HL-60/S4 treated with phorbol 12-myristate 13-acetate at 8.2 ng/mL for 4 days and 3 days (cell line): ENCODE data around the gene CHCHD3.

Source experiments
- in situ Hi-C: fragments of 300-500 bp; cut with MboI; formaldehyde crosslinking; loops from 2 replicates; pipeline ENCODE4 v1.15.0; 2022; ENCODE audit warnings: low sequenced_read_pairs

Gene CHCHD3

GRCh38 chr7:132782777-132783640 lies 298.9 kb downstream of the CHCHD3 start:
- in situ Hi-C loops = no loop called here

- in situ Hi-C loops = no loop called here
Observed at GRCh38 chr7:132780822-132781221, 301.1 kb downstream of the CHCHD3 start.

GRCh38 chr7:132779164-132779563 lies 302.7 kb downstream of the CHCHD3 start:
- in situ Hi-C loops = no loop called here

GRCh38 chr7:132778761-132779160 lies 303.1 kb downstream of the CHCHD3 start:
- in situ Hi-C loops = no loop called here

- in situ Hi-C loops = no loop called here
Observed at GRCh38 chr7:132777956-132778355, 303.9 kb downstream of the CHCHD3 start.

GRCh38 chr7:132777414-132777813 lies 304.5 kb downstream of the CHCHD3 start:
- in situ Hi-C loops = no loop called here

- in situ Hi-C loops = no loop called here
Observed at GRCh38 chr7:132776048-132776620, 305.8 kb downstream of the CHCHD3 start.

GRCh38 chr7:132773527-132773956 lies 308.3 kb downstream of the CHCHD3 start:
- in situ Hi-C loops = no loop called here

- in situ Hi-C loops = no loop called here
Observed at GRCh38 chr7:132771301-132771730, 310.6 kb downstream of the CHCHD3 start.

- in situ Hi-C loops = no loop called here
Observed at GRCh38 chr7:132770055-132770454, 311.8 kb downstream of the CHCHD3 start.

GRCh38 chr7:132769280-132769679 lies 312.6 kb downstream of the CHCHD3 start:
- in situ Hi-C loops = no loop called here

GRCh38 chr7:132768099-132768498 lies 313.8 kb downstream of the CHCHD3 start:
- in situ Hi-C loops = no loop called here

- in situ Hi-C loops = no loop called here
Observed at GRCh38 chr7:132767378-132767777, 314.5 kb downstream of the CHCHD3 start.

- in situ Hi-C loops = no loop called here
Observed at GRCh38 chr7:132766660-132767059, 315.2 kb downstream of the CHCHD3 start.

GRCh38 chr7:132765861-132766260 lies 316.0 kb downstream of the CHCHD3 start:
- in situ Hi-C loops = no loop called here

- in situ Hi-C loops = no loop called here
Observed at GRCh38 chr7:132764762-132765161, 317.1 kb downstream of the CHCHD3 start.

GRCh38 chr7:132760866-132761265 lies 321.0 kb downstream of the CHCHD3 start:
- in situ Hi-C loops = no loop called here

- in situ Hi-C loops = no loop called here
Observed at GRCh38 chr7:132760244-132760623, 321.7 kb downstream of the CHCHD3 start.

- in situ Hi-C loops = no loop called here
Observed at GRCh38 chr7:132759482-132760243, 322.2 kb downstream of the CHCHD3 start.

- in situ Hi-C loops = no loop called here
Observed at GRCh38 chr7:132758986-132759385, 322.9 kb downstream of the CHCHD3 start.

- in situ Hi-C loops = no loop called here
Observed at GRCh38 chr7:132757783-132758182, 324.1 kb downstream of the CHCHD3 start.
